ENCODE data around the gene ACOT2.

The ACOT2 gene

GRCh38 chr14:73620268-73620667 is 51.3 kb downstream of the ACOT2 start:
- DNase-seq: no peak

- no peak for DNase-seq
Measured at GRCh38 chr14:73623504-73624054, 54.6 kb downstream of the ACOT2 start.

Measured in KG1 (cell line).